ENCODE data around the gene ZNF467. TPM values are rescaled to one million over a fixed set of nuclear protein-coding genes. Genes with fewer than 3 reads are reported as not detected.
A peak's percentile ranks its signal among the peaks of the same experiment; 100 is the strongest.

ZNF467 gene
- total and polyA plus RNA-seq, 7 donors = 0.87 to 2.8 (median 1.7) TPM

GRCh38 chr7:149750122-149750845 is 23.1 kb downstream of the ZNF467 start:
- Histone ChIP-seq H3K4me1 (peaks cover 7% of the 10 kb centered on the region), H3K9me3 (no peaks in the 10 kb centered on the region), H3K27me3 (ENCODE audit: insufficient read depth in 3 of 3, low read length in 2 of 3) (no peaks in the 10 kb centered on the region), H3K4me3 (no peak overlapping the region), H3K27ac (peak overlapping the region; percentile 21), H3K36me3 (ENCODE audit: insufficient read depth in 1 of 2, low read depth in 1 of 2) (no peaks in the 10 kb centered on the region)
- WGBS, 3 donors = 55 to 72% (median 58%) methylated on average over 9 of the region's 9 CpGs
- intact Hi-C loops (cut with DNase I) = no loop called here
- no peak for DNase-seq
- TF ChIP-seq CTCF (IDR thresholded peaks at IDR 0.05) = no peak
- ATAC-seq = peak in 3 of 4 donors; percentile 44 to 79 (median 48)

GRCh38 chr7:149748076-149748874 is 25.1 kb downstream of the ZNF467 start:
- intact Hi-C loops (cut with DNase I) = loop anchor here in 1 of 2 donors (10.0 kb wide), 1 partner anchor 253 kb away; the partner anchor contains the start of gene ZNF746
- H3K27ac ChIP-seq = no peak overlapping the region
- no peaks in the 10 kb centered on the region for H3K36me3 ChIP-seq (ENCODE audit: insufficient read depth in 1 of 2, low read depth in 1 of 2)
- H3K9me3 ChIP-seq = no peaks in the 10 kb centered on the region
- no peak for DNase-seq
- no peaks in the 10 kb centered on the region for H3K27me3 ChIP-seq (ENCODE audit: insufficient read depth in 3 of 3, low read length in 2 of 3)
- 54 to 60% (median 56%) methylated on average over 9 of the region's 9 CpGs for WGBS, 3 donors
- peaks cover 7% of the 10 kb centered on the region for H3K4me1 ChIP-seq
- no peak for TF ChIP-seq CTCF (IDR thresholded peaks at IDR 0.05)
- no peak for ATAC-seq
- H3K4me3 ChIP-seq = no peak overlapping the region

GRCh38 chr7:149743476-149744255 is 29.7 kb downstream of the ZNF467 start:
- H3K36me3 ChIP-seq (ENCODE audit: insufficient read depth in 1 of 2, low read depth in 1 of 2) = no peaks in the 10 kb centered on the region
- H3K4me1 ChIP-seq = peaks cover 12% of the 10 kb centered on the region
- H3K9me3 ChIP-seq = no peaks in the 10 kb centered on the region
- no peaks in the 10 kb centered on the region for H3K27me3 ChIP-seq (ENCODE audit: insufficient read depth in 3 of 3, low read length in 2 of 3)
- no peak for TF ChIP-seq CTCF (IDR thresholded peaks at IDR 0.05)
- no peak overlapping the region for H3K27ac ChIP-seq
- intact Hi-C loops (cut with DNase I) = loop anchor here (2.0 to 10.0 kb wide), 3 partner anchors 81 to 249 kb away; partner anchors contain the start of gene ZNF746 (in 1 of the 2)
- DNase-seq (no peak), ATAC-seq (no peak)
- no peak overlapping the region for H3K4me3 ChIP-seq
- WGBS, 3 donors = 30 to 53% (median 40%) methylated on average over 4 of the region's 4 CpGs

GRCh38 chr7:149742075-149742701 is 31.2 kb downstream of the ZNF467 start:
- DNase-seq (peak; percentile 65 to 80), ATAC-seq (peak; percentile 84 to 97 (median 88))
- TF ChIP-seq CTCF (IDR thresholded peaks at IDR 0.05) = peak; percentile 94
- Histone ChIP-seq H3K4me1 (peaks cover 12% of the 10 kb centered on the region), H3K9me3 (no peaks in the 10 kb centered on the region), H3K27me3 (ENCODE audit: insufficient read depth in 3 of 3, low read length in 2 of 3) (no peaks in the 10 kb centered on the region), H3K4me3 (peak overlapping the region; percentile 67), H3K27ac (peak overlapping the region; percentile 61), H3K36me3 (ENCODE audit: insufficient read depth in 1 of 2, low read depth in 1 of 2) (no peaks in the 10 kb centered on the region)
- WGBS, 3 donors = 0 to 1% (median 0%) methylated on average over 17 of the region's 17 CpGs
- intact Hi-C loops (cut with DNase I) = loop anchor here (2.0 to 10.0 kb wide), 3 partner anchors 79 to 247 kb away; partner anchors contain the start of gene ZNF746 (in 1 of the 2)

Measured in psoas muscle (tissue), 8 donors.